Measurements from ENCODE around the gene DISP3. TPM values are rescaled to one million over a fixed set of nuclear protein-coding genes. Genes with fewer than 3 reads are reported as not detected.

DISP3 gene
- total and polyA plus RNA-seq, 2 of the 4 experiments (the other 2 are of a cell fraction) = 0.05 TPM; not detected in 1

DNA sequence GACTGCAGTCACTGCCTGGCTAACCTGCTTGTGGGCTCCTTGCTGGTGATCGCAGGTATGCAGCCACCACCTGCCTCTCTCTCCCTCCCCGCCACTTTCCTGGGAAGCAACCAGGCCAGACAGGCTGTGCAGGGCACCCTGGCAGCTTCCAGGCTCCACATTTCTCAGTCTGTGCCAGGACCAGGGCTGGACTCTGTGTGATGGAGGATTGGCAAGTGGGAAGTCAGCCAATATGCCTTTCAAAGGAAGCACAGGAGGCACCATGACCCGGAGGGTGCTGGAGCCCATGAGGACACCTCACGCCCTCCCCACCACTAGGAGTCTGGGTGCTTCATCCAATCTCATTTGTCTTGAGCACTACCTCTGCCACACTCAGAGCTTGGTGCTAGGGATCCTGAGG, 15.8 kb upstream of the DISP3 start:
- Histone ChIP-seq H3K4ac (ENCODE audit: low read depth, low read length) (no peak overlapping the region), H2AK5ac (ENCODE audit: low read depth, low read length) (no peak overlapping the region), H3K79me1 (ENCODE audit: low read depth in 1 of 2, low read length in 2 of 2) (no peaks in the 10 kb centered on the region), H4K91ac (ENCODE audit: insufficient read depth, low read depth, low read length) (no peak overlapping the region), H3K9me3 (ENCODE audit: control insufficient read depth, insufficient read depth, low read length) (no peaks in the 10 kb centered on the region), H3K4me1 (ENCODE audit: control insufficient read depth, insufficient read depth, low read length) (no peaks in the 10 kb centered on the region), H4K20me1 (ENCODE audit: insufficient read depth, low read length) (no peaks in the 10 kb centered on the region), H2BK5ac (ENCODE audit: low read depth, low read length, poor library complexity, severe bottlenecking) (no peak overlapping the region), H2AK9ac (replicated peaks; ENCODE audit: low read depth, low read length, poor library complexity) (no peak overlapping the region), H3K9me1 (ENCODE audit: insufficient read depth, low read length) (no peaks in the 10 kb centered on the region), H4K8ac (ENCODE audit: low read depth in 2 of 2, low read length in 2 of 2) (no peak overlapping the region), H3K36me3 (ENCODE audit: control insufficient read depth, insufficient read depth, low read length) (no peaks in the 10 kb centered on the region), H3K56ac (ENCODE audit: extremely low read depth, insufficient read depth, low read length) (no peak overlapping the region), H3K18ac (ENCODE audit: low read depth, low read length) (no peak overlapping the region), H3K4me3 (ENCODE audit: insufficient read depth, low read depth, low read length) (no peak overlapping the region), H2AFZ (replicated peaks; ENCODE audit: low read length, poor library complexity) (no peak overlapping the region), H3K27ac (ENCODE audit: insufficient read depth, low read length) (no peak overlapping the region), H2BK20ac (ENCODE audit: low read depth, low read length) (no peak overlapping the region), H2BK15ac (ENCODE audit: low read depth, low read length) (no peak overlapping the region), H3K14ac (replicated peaks; ENCODE audit: low read depth, low read length) (no peak overlapping the region), H2BK120ac (ENCODE audit: low read depth, low read length) (no peak overlapping the region), H4K5ac (ENCODE audit: low read depth, low read length) (no peak overlapping the region), H3K9ac (ENCODE audit: low read depth, low read length) (no peak overlapping the region), H3K27me3 (ENCODE audit: control insufficient read depth, insufficient read depth, low read length) (peaks cover 5% of the 10 kb centered on the region; the same call in 1 of the 2 replicates), H3K4me2 (ENCODE audit: low read depth, low read length) (no peak overlapping the region), H3K23ac (ENCODE audit: low read depth, low read length) (no peak overlapping the region)
- POLR2A ChIA-PET (ENCODE audit: unreplicated experiment) = no interaction called here
- no peak for ATAC-seq (ENCODE audit: low read depth)
- CTCF ChIA-PET = no interaction called here
- intact Hi-C loops (cut with micrococcal nuclease) = no loop called here
- dilution Hi-C loops (cut with HindIII; ENCODE audit: low sequenced_read_pairs, unreplicated experiment) = no loop called here
- BruUV-seq (replicated peaks) = no TSS peak
- no CpG with 5 or more reads among the region's 4 CpGs for WGBS, 2 experiments (ENCODE audit: extremely low coverage in 2 of 2, insufficient read length in 1 of 2)
- TF ChIP-seq, protein P1, sequence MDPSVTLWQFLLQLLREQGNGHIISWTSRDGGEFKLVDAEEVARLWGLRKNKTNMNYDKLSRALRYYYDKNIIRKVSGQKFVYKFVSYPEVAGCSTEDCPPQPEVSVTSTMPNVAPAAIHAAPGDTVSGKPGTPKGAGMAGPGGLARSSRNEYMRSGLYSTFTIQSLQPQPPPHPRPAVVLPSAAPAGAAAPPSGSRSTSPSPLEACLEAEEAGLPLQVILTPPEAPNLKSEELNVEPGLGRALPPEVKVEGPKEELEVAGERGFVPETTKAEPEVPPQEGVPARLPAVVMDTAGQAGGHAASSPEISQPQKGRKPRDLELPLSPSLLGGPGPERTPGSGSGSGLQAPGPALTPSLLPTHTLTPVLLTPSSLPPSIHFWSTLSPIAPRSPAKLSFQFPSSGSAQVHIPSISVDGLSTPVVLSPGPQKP (IDR thresholded peaks at IDR 0.05; ENCODE audit: borderline replicate concordance, low read depth, low read length) = no peak
- no peak for TF ChIP-seq RCOR1 (IDR thresholded peaks at IDR 0.05; ENCODE audit: insufficient replicate concordance, low read length)
- TF ChIP-seq, protein P2, sequence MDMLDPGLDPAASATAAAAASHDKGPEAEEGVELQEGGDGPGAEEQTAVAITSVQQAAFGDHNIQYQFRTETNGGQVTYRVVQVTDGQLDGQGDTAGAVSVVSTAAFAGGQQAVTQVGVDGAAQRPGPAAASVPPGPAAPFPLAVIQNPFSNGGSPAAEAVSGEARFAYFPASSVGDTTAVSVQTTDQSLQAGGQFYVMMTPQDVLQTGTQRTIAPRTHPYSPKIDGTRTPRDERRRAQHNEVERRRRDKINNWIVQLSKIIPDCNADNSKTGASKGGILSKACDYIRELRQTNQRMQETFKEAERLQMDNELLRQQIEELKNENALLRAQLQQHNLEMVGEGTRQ (IDR thresholded peaks at IDR 0.05; ENCODE audit: low read depth, low read length) = no peak
- TF ChIP-seq CHD1 (IDR thresholded peaks at IDR 0.05; ENCODE audit: low read depth, low read length) = no peak
- TF ChIP-seq RAD21 (IDR thresholded peaks at IDR 0.05; ENCODE audit: low read length) = no peak
- TF ChIP-seq FOS (IDR thresholded peaks at IDR 0.05; ENCODE audit: low read depth, low read length) = no peak
- TF ChIP-seq, protein P3, sequence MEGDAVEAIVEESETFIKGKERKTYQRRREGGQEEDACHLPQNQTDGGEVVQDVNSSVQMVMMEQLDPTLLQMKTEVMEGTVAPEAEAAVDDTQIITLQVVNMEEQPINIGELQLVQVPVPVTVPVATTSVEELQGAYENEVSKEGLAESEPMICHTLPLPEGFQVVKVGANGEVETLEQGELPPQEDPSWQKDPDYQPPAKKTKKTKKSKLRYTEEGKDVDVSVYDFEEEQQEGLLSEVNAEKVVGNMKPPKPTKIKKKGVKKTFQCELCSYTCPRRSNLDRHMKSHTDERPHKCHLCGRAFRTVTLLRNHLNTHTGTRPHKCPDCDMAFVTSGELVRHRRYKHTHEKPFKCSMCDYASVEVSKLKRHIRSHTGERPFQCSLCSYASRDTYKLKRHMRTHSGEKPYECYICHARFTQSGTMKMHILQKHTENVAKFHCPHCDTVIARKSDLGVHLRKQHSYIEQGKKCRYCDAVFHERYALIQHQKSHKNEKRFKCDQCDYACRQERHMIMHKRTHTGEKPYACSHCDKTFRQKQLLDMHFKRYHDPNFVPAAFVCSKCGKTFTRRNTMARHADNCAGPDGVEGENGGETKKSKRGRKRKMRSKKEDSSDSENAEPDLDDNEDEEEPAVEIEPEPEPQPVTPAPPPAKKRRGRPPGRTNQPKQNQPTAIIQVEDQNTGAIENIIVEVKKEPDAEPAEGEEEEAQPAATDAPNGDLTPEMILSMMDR (conservative IDR thresholded peaks at IDR 0.05; ENCODE audit: low read depth, low read length) = no peak
- TF ChIP-seq MAFK (IDR thresholded peaks at IDR 0.05; ENCODE audit: low read depth, low read length) = no peak
- in situ Hi-C loops (cut with MboI; ENCODE audit: low sequenced_read_pairs) = no loop called here
- no peak for DNase-seq

All from IMR-90 (cell line).